ENCODE data around the gene C6.

DNA sequence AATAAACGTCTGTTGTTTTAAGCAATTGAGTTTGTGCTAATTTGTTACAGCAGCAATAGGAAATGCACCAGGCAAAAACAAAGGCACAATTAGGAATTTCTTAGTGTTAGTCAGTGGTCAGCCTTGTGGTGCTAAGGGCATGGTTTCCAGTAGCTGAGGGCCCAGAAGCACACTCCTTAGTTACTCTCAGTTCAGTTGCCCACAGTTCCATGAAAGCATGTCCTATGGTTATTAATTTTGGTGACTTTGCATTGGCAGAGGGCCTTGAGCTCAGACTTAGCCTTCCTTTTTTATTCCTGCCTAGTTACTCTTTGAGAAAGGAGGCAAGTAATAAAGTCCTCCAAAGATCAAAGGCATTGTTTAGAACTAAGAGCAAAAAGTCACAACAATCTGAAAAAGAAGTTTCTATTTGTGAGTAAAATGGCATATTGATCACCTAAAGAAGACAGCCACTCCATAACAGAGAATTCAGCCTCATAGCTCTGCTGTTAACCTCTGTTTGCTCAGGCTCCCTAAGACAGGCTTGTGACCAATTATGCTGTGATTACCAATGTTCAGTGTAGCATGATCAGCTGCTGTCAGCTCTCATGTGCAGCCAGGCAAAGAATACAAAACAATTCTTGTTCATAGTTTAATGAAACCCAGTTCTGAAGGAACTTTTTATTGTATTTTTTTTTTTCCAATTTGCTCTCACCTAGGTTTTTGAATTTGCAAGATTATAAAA is 85.2 kb downstream of the C6 start:
- TF ChIP-seq JUND (IDR thresholded peaks at IDR 0.05; ENCODE audit: borderline replicate concordance, low read depth, low read length): no peak
- no peak for TF ChIP-seq JUND (tag; IDR thresholded peaks at IDR 0.05; ENCODE audit: borderline replicate concordance, low read depth, low read length)
- no peak for TF ChIP-seq ZNF766 (CRISPR knock-in tag; conservative IDR thresholded peaks at IDR 0.05)
